Caco-2 (cell line): ENCODE data around the gene NDC80. TPM values are rescaled to one million over a fixed set of nuclear protein-coding genes. Genes with fewer than 3 reads are reported as not detected.

ENCODE experiments used
- BruUV-seq: library from RNA; stranded (reverse); fragments of 400-500 nt; replicated peaks from 2 replicates; lab custom pipeline; 2021; lab: Mats Ljungman, UMichigan
- CTCF ChIA-PET: fragments of 300-600 bp; sonication (Branson Sonifier 250); formaldehyde crosslinking; loops from one replicate; lab custom pipeline; 2022; ENCODE audit warnings: antibody characterized with exemption; lab: Charles Lee
- POLR2A ChIA-PET: fragments of 300-600 bp; sonication (Branson Sonifier 250); formaldehyde crosslinking; loops from one replicate; lab custom pipeline; 2022; ENCODE audit warnings: antibody characterized with exemption; lab: Charles Lee
- DNase-seq, 2 experiments: peaks; one replicate each; pipeline versions ENCODE4 v3.0.0 to v3.0.0-alpha.2; 2020 to 2022
- H3K27me3 ChIP-seq: replicated peaks from 2 replicates; pipeline ENCODE4 v1.6.0; 2011; ENCODE audit warnings: low read length; ENCODE audit not compliant: control insufficient read depth, insufficient read depth
- H3K36me3 ChIP-seq: 2 replicates; pipeline ENCODE4 v1.5.1; 2011; ENCODE audit warnings: low read length; ENCODE audit not compliant: control insufficient read depth, insufficient read depth
- H3K4me1 ChIP-seq: fragments of 250-450 bp; sonication (Bioruptor Pico); 2 replicates; pipeline ENCODE4 v1.5.1; 2020; ENCODE audit warnings: mild to moderate bottlenecking
- H3K4me3 ChIP-seq: 2 replicates; pipeline ENCODE4 v1.5.1; 2011; ENCODE audit warnings: low read depth, mild to moderate bottlenecking, control low read depth, low read length
- H3K9me3 ChIP-seq: fragments of 250-450 bp; sonication (Bioruptor Pico); 2 replicates; pipeline ENCODE4 v1.5.1; 2020; ENCODE audit warnings: mild to moderate bottlenecking, moderate library complexity
- H3K27ac Mint-ChIP-seq: one replicate; pipeline ENCODE4 v1.8.0; 2022; ENCODE audit warnings: mixed read lengths; ENCODE audit not compliant: unreplicated experiment
- H3K27me3 Mint-ChIP-seq: one replicate; pipeline ENCODE4 v1.8.0; 2022; ENCODE audit warnings: mixed read lengths; ENCODE audit not compliant: insufficient read depth, unreplicated experiment
- H3K36me3 Mint-ChIP-seq: one replicate; pipeline ENCODE4 v1.8.0; 2022; ENCODE audit warnings: mild to moderate bottlenecking, mixed read lengths; ENCODE audit not compliant: insufficient read depth, unreplicated experiment
- H3K4me1 Mint-ChIP-seq: one replicate; pipeline ENCODE4 v1.8.0; 2022; ENCODE audit warnings: low read depth, mixed read lengths; ENCODE audit not compliant: unreplicated experiment
- H3K4me3 Mint-ChIP-seq: one replicate; pipeline ENCODE4 v1.8.0; 2022; ENCODE audit warnings: mild to moderate bottlenecking, moderate library complexity, mixed read lengths; ENCODE audit not compliant: unreplicated experiment
- H3K9me3 Mint-ChIP-seq: one replicate; pipeline ENCODE4 v1.8.0; 2022; ENCODE audit warnings: mixed read lengths; ENCODE audit not compliant: unreplicated experiment
- intact Hi-C: fragments of 100-400 bp; cut with micrococcal nuclease; formaldehyde crosslinking; loops from one replicate; pipeline ENCODE4 v1.10.0; 2022; ENCODE audit not compliant: unreplicated experiment
- total RNA-seq: library from RNA; stranded (reverse); gene quantifications from 2 replicates; pipeline ENCODE4 v1.2.3, GENCODE V29; 2022
- TF ChIP-seq, protein P1 (sequence below), 2 experiments: fragments of 200-600 bp in 1 of 2; IDR thresholded peaks; 1 replicate in 1 of 2; 2 replicates in 1 of 2; pipeline versions ENCODE4 v1.5.1 to v1.8.0; 2011 to 2022; ENCODE audit warnings: antibody characterized with exemption in 1 of 2, control low read depth in 1 of 2, inconsistent platforms in 1 of 2, low read depth in 1 of 2, low read length in 1 of 2, mild to moderate bottlenecking in 1 of 2, moderate library complexity in 1 of 2; ENCODE audit not compliant: insufficient read depth in 1 of 2, severe bottlenecking in 1 of 2, unreplicated experiment in 1 of 2

The NDC80 gene
- total RNA-seq, 1 experiment from 2014 or later: 52.6 TPM

DNA sequence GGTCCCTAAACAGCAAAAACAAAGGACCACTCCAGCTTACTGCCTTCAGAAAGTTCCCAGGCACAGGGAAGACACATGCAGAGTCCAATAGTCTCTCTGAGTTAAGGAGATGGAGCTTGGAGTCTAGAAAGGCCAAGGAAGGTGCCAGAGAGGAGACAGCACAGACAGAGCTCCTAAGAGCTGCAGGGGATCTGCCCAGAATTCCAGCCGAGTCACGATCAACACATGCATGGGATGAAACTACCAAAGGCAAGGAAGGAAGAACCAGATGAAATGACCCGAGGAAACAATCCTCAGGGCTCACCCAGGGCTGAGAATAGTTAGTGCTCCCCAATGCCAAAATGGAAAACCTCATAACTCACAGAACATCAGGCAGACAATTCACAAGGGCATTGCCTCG lies 15.5 kb upstream of the NDC80 start:
- no peak overlapping the region for H3K4me3 Mint-ChIP-seq

DNA sequence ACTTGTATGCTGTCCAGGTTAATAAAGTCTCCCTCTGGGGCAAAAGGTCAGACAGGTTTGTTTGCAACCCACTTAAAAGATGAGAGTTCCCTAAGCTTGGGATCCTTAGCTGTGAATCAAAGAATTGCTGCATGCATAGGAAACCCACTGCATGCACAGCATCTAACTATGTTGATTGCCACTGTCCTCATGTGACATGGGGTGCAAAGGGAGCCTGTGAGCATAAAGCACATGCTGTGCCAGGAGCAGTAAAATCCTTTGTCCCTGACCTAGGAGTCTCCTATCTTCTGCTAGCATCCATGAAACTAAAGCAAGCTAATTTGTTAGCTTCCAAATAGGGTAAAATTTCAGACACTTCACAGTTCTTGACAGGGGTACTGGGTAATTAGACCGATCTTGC lies 13.8 kb upstream of the NDC80 start:
- no peaks in the 10 kb centered on the region for H3K9me3 ChIP-seq
- Mint-ChIP-seq H3K27me3 (no peaks in the 10 kb centered on the region), H3K27ac (no peak overlapping the region), H3K4me3 (no peak overlapping the region), H3K36me3 (no peaks in the 10 kb centered on the region), H3K4me1 (no peaks in the 10 kb centered on the region), H3K9me3 (no peaks in the 10 kb centered on the region)
- TF ChIP-seq, protein P1, sequence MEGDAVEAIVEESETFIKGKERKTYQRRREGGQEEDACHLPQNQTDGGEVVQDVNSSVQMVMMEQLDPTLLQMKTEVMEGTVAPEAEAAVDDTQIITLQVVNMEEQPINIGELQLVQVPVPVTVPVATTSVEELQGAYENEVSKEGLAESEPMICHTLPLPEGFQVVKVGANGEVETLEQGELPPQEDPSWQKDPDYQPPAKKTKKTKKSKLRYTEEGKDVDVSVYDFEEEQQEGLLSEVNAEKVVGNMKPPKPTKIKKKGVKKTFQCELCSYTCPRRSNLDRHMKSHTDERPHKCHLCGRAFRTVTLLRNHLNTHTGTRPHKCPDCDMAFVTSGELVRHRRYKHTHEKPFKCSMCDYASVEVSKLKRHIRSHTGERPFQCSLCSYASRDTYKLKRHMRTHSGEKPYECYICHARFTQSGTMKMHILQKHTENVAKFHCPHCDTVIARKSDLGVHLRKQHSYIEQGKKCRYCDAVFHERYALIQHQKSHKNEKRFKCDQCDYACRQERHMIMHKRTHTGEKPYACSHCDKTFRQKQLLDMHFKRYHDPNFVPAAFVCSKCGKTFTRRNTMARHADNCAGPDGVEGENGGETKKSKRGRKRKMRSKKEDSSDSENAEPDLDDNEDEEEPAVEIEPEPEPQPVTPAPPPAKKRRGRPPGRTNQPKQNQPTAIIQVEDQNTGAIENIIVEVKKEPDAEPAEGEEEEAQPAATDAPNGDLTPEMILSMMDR (IDR thresholded peaks at IDR 0.05; ENCODE audit: insufficient read depth in 1 of 2, low read depth in 1 of 2, low read length in 1 of 2, severe bottlenecking in 1 of 2, unreplicated experiment in 1 of 2): no peak
- no peaks in the 10 kb centered on the region for H3K4me1 ChIP-seq
- intact Hi-C loops: no loop called here
- ChIA-PET POLR2A (no interaction called here), CTCF (interaction anchor here (0.9 kb wide), 1 partner anchor 16 kb away, joined by 3 read pairs; no protein-coding TSS in a partner anchor)
- DNase-seq: no peak
- H3K27me3 ChIP-seq: no peaks in the 10 kb centered on the region
- BruUV-seq: no TSS peak
- no peak overlapping the region for H3K4me3 ChIP-seq
- H3K36me3 ChIP-seq: no peaks in the 10 kb centered on the region

More for the DNA sequence above, 15.5 kb upstream of the NDC80 start:
- ChIA-PET CTCF (interaction anchor here (1.6 kb wide), 1 partner anchor 14 kb away, joined by 3 read pairs; no protein-coding TSS in a partner anchor), POLR2A (interaction anchor here (0.7 kb wide), 1 partner anchor 1693 kb away, joined by 3 read pairs; no protein-coding TSS in a partner anchor)
- Mint-ChIP-seq H3K27me3 (no peaks in the 10 kb centered on the region), H3K36me3 (no peaks in the 10 kb centered on the region), H3K4me1 (no peaks in the 10 kb centered on the region), H3K9me3 (no peaks in the 10 kb centered on the region), H3K27ac (no peak overlapping the region)
- TF ChIP-seq, protein P1 (IDR thresholded peaks at IDR 0.05; ENCODE audit: insufficient read depth in 1 of 2, low read depth in 1 of 2, low read length in 1 of 2, severe bottlenecking in 1 of 2, unreplicated experiment in 1 of 2): no peak
- no peaks in the 10 kb centered on the region for H3K4me1 ChIP-seq
- no peaks in the 10 kb centered on the region for H3K9me3 ChIP-seq
- intact Hi-C loops: no loop called here
- no peaks in the 10 kb centered on the region for H3K27me3 ChIP-seq
- H3K36me3 ChIP-seq: no peaks in the 10 kb centered on the region
- DNase-seq: no peak
- H3K4me3 ChIP-seq: no peak overlapping the region
- no TSS peak for BruUV-seq

DNA sequence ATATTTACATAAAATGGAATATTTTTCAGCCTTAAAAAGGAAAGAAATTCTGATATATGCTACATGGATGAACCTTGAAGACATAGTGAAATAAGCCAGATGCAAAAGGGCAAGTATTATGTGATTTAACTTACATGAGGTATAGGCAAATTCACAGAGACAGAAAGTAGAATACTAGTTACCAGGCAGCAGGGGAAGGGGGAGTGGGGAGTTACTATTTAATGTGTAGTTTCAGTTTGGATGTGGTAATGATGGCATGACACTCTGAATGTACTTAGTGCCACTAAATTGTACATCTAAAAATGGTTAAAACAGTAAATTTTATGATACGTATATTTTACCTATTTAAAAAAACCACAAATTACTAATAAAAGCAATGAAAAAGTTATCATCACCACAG lies 12.1 kb upstream of the NDC80 start:
- POLR2A ChIA-PET: no interaction called here
- Histone ChIP-seq H3K27me3 (no peaks in the 10 kb centered on the region), H3K4me1 (no peaks in the 10 kb centered on the region), H3K9me3 (no peaks in the 10 kb centered on the region), H3K36me3 (no peaks in the 10 kb centered on the region), H3K4me3 (no peak overlapping the region)
- Mint-ChIP-seq H3K27me3 (no peaks in the 10 kb centered on the region), H3K4me3 (no peak overlapping the region), H3K9me3 (no peaks in the 10 kb centered on the region), H3K4me1 (no peaks in the 10 kb centered on the region), H3K36me3 (no peaks in the 10 kb centered on the region), H3K27ac (no peak overlapping the region)
- TF ChIP-seq, protein P1 (IDR thresholded peaks at IDR 0.05; ENCODE audit: insufficient read depth in 1 of 2, low read depth in 1 of 2, low read length in 1 of 2, severe bottlenecking in 1 of 2, unreplicated experiment in 1 of 2): no peak
- intact Hi-C loops: no loop called here
- DNase-seq: no peak
- no TSS peak for BruUV-seq
- CTCF ChIA-PET: no interaction called here
